Fibroblast of lung (primary cell): Measurements from ENCODE around the gene PKIB. TPM values are rescaled to one million over a fixed set of nuclear protein-coding genes. Genes with fewer than 3 reads are reported as not detected.

Experiments
- DNase-seq, 2 donors: peaks; one replicate each; pipeline versions ENCODE4 v3.0.0 to v3.0.0-alpha.2; 2010; ENCODE audit warnings: low read depth in 2 of 2
- H2AFZ ChIP-seq: 2 replicates; pipeline ENCODE4 v1.5.1; 2012; ENCODE audit warnings: low read length, control low read depth, inconsistent platforms
- H3K27ac ChIP-seq: 2 replicates; pipeline ENCODE4 v1.5.1; 2011; ENCODE audit warnings: low read length, control low read depth; ENCODE audit not compliant: insufficient read depth
- H3K27me3 ChIP-seq: 2 replicates; pipeline ENCODE4 v1.5.1; 2011; ENCODE audit warnings: mild to moderate bottlenecking, low read length; ENCODE audit not compliant: control insufficient read depth, insufficient read depth
- H3K36me3 ChIP-seq: 2 replicates; pipeline ENCODE4 v1.5.1; 2011; ENCODE audit warnings: low read length; ENCODE audit not compliant: control insufficient read depth, insufficient read depth
- H3K4me1 ChIP-seq: 2 replicates; pipeline ENCODE4 v1.5.1; 2011; ENCODE audit warnings: low read length; ENCODE audit not compliant: control insufficient read depth, insufficient read depth; ENCODE audit errors: extremely low read depth
- H3K4me2 ChIP-seq: 2 replicates; pipeline ENCODE4 v1.5.1; 2011; ENCODE audit warnings: low read length, control low read depth; ENCODE audit not compliant: insufficient read depth; ENCODE audit errors: extremely low read depth
- H3K4me3 ChIP-seq, 4 experiments: fragments of 200-600 bp in 1 of 4; sonication (generic) in 1 of 4; replicated peaks in 1 of 4; 2 replicates each; pipeline ENCODE4 v1.5.1; 2011 to 2016; ENCODE audit warnings: low read length in 4 of 4, low read depth in 3 of 4, mild to moderate bottlenecking in 3 of 4, control low read depth in 2 of 4, inconsistent platforms in 1 of 4, mixed read lengths in 1 of 4; ENCODE audit not compliant: insufficient read depth in 1 of 4; ENCODE audit errors: control extremely low read depth in 1 of 4
- H3K79me2 ChIP-seq: 2 replicates; pipeline ENCODE4 v1.5.1; 2012; ENCODE audit warnings: mild to moderate bottlenecking, low read length, inconsistent platforms; ENCODE audit not compliant: control insufficient read depth, insufficient read depth
- H3K9ac ChIP-seq: 2 replicates; pipeline ENCODE4 v1.5.1; 2011; ENCODE audit warnings: mild to moderate bottlenecking, low read length, control low read depth; ENCODE audit not compliant: insufficient read depth
- H3K9me3 ChIP-seq: 2 replicates; pipeline ENCODE4 v1.5.1; 2012; ENCODE audit warnings: low read depth, low read length; ENCODE audit not compliant: control insufficient read depth, insufficient read depth
- H4K20me1 ChIP-seq: 2 replicates; pipeline ENCODE4 v1.5.1; 2011; ENCODE audit warnings: low read length; ENCODE audit not compliant: control insufficient read depth, insufficient read depth; ENCODE audit errors: extremely low read depth
- EZH2 ChIP-seq: IDR thresholded peaks from 2 replicates; pipeline ENCODE4 v1.5.1; 2012; ENCODE audit warnings: low read length, control low read depth, mild to moderate bottlenecking; ENCODE audit errors: missing control alignments
- polyA plus RNA-seq, 2 donors: library from polyadenylated mRNA; depleted of rRNA in 1 of 2; stranded (reverse) in 1 of 2; unstranded in 1 of 2; fragments of >200 nt; gene quantifications; 2 replicates each; pipeline ENCODE4 v1.2.1, GENCODE V29; 2011 to 2012; ENCODE audit warnings: missing spikeins in 1 of 2
- total RNA-seq: library from RNA; depleted of rRNA; stranded (reverse); fragments of >200 nt; gene quantifications from 2 replicates; pipeline ENCODE4 v1.2.1, GENCODE V29; 2014
- TF ChIP-seq, protein P1 (sequence below), 2 donors: IDR thresholded peaks in 1 of 2; conservative IDR thresholded peaks in 1 of 2; 1 replicate in 1 of 2; 2 replicates in 1 of 2; pipeline ENCODE4 v1.5.1; 2011 to 2012; ENCODE audit warnings: low read length in 2 of 2, control low read depth in 1 of 2, inconsistent platforms in 1 of 2, low read depth in 1 of 2, mild to moderate bottlenecking in 1 of 2

The PKIB gene
- total and polyA plus RNA-seq, 2 donors (not counting 1 experiment from before 2014, with no cell fraction given): 1.3 to 4.4 TPM

DNA sequence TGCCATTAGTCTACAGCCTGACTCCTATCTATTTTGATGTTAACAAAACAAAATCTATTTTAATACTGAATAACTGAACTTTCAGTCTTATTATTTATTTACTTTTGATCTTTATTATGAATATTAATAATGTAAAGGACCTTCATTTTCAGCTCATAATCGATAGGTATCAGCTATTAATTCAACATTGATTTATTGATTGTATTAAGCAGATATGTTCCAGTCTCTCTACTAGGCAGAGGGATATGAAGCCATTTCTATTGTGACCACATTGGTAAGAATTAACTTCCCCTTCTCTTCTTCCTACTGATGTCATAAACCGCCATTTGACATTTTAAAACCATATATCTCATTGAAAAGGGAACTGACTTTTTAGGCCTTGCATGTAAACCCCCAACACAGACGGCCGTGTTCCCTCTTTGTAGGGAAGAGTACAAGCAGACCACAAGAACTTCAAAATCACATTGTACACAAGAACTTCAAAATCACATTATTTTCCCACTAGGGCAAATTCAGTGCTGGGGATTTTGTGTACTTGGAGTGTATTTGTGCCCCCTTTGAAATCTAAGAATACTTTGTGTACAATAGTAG lies 99.8 kb downstream of the PKIB start:
- TF ChIP-seq EZH2: no peak
- TF ChIP-seq, protein P1, sequence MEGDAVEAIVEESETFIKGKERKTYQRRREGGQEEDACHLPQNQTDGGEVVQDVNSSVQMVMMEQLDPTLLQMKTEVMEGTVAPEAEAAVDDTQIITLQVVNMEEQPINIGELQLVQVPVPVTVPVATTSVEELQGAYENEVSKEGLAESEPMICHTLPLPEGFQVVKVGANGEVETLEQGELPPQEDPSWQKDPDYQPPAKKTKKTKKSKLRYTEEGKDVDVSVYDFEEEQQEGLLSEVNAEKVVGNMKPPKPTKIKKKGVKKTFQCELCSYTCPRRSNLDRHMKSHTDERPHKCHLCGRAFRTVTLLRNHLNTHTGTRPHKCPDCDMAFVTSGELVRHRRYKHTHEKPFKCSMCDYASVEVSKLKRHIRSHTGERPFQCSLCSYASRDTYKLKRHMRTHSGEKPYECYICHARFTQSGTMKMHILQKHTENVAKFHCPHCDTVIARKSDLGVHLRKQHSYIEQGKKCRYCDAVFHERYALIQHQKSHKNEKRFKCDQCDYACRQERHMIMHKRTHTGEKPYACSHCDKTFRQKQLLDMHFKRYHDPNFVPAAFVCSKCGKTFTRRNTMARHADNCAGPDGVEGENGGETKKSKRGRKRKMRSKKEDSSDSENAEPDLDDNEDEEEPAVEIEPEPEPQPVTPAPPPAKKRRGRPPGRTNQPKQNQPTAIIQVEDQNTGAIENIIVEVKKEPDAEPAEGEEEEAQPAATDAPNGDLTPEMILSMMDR (conservative IDR thresholded peaks at IDR 0.05 in 1 of 2, IDR thresholded peaks at IDR 0.05 in 1 of 2; ENCODE audit: low read depth in 1 of 2, low read length in 2 of 2): no peak
- Histone ChIP-seq H3K4me2 (no peak overlapping the region), H3K9ac (no peak overlapping the region), H3K27me3 (no peaks in the 10 kb centered on the region), H3K27ac (no peak overlapping the region), H4K20me1 (no peaks in the 10 kb centered on the region), H3K79me2 (no peaks in the 10 kb centered on the region), H3K4me1 (no peaks in the 10 kb centered on the region), H3K4me3 (no peak overlapping the region), H2AFZ (no peak overlapping the region), H3K9me3 (no peaks in the 10 kb centered on the region), H3K36me3 (no peaks in the 10 kb centered on the region)
- DNase-seq: no peak

DNA sequence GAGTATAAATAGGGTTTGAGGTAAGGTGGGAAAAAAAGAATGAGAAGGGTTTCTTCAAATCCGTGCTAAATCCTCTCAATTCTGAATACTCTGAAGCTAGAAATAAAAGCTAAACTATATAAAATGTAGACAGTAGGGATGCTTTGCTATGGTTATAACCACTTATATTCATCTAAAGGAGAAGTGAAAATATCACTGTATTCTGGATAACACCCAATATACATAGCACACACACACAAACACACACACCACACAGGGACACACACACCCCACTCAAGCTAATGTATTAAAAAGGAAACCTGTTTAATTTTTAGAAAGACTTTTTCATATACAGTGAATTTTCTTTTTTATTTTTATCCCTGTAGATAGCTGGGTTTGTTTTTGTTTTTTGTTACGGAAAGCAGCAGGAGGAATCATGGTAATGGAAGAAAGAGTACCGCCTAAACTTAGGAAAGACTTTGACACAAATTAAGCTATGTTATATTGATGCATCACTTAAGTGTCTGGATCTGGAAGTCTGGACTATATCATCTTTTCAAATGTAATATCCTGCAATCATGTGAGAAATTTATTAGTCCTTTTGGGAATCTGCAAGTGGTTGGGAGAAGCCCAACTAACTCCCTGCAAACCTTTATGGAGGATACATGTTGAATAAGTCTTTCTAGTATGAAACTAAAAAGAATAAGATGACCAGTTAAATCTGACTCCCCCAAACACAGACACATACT lies 100.9 kb downstream of the PKIB start:
- Histone ChIP-seq H3K4me2 (no peak overlapping the region), H2AFZ (no peak overlapping the region), H3K27me3 (no peaks in the 10 kb centered on the region), H4K20me1 (no peaks in the 10 kb centered on the region), H3K4me1 (peaks cover 2% of the 10 kb centered on the region), H3K9ac (no peak overlapping the region), H3K79me2 (no peaks in the 10 kb centered on the region), H3K27ac (no peak overlapping the region), H3K36me3 (no peaks in the 10 kb centered on the region), H3K9me3 (no peaks in the 10 kb centered on the region), H3K4me3 (no peak overlapping the region)
- DNase-seq: no peak
- TF ChIP-seq, protein P1 (conservative IDR thresholded peaks at IDR 0.05 in 1 of 2, IDR thresholded peaks at IDR 0.05 in 1 of 2; ENCODE audit: low read depth in 1 of 2, low read length in 2 of 2): no peak

DNA sequence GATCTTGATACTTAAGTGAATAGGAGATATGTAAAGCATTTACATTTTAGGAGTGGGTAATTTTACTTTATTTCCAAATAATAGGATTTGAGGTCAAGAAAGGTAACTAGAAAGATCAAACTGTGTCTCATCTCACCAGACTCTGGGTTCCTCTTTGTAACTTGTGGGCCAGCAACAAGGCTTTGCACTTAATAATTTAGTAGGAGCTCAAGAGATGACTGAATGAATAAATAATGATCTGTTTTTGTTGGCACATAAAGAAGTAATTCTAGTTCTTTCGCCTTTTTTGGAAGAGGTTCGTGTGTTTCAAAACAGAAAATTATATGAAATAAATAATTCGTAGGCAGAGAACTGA lies 101.9 kb downstream of the PKIB start:
- H3K9ac ChIP-seq: no peak overlapping the region
- H3K4me1 ChIP-seq: peaks cover 2% of the 10 kb centered on the region
- peak in 1 of 2 donors; percentile 26 for DNase-seq
- no peak overlapping the region for H2AFZ ChIP-seq
- H3K27me3 ChIP-seq: no peaks in the 10 kb centered on the region
- H3K4me2 ChIP-seq: no peak overlapping the region
- TF ChIP-seq EZH2: no peak
- TF ChIP-seq, protein P1 (conservative IDR thresholded peaks at IDR 0.05 in 1 of 2, IDR thresholded peaks at IDR 0.05 in 1 of 2; ENCODE audit: low read depth in 1 of 2, low read length in 2 of 2): no peak
- no peak overlapping the region for H3K4me3 ChIP-seq
- no peaks in the 10 kb centered on the region for H3K36me3 ChIP-seq
- H3K9me3 ChIP-seq: no peaks in the 10 kb centered on the region
- H3K27ac ChIP-seq: no peak overlapping the region
- no peaks in the 10 kb centered on the region for H4K20me1 ChIP-seq
- no peaks in the 10 kb centered on the region for H3K79me2 ChIP-seq
